Prostate gland (tissue), 2 donors: ENCODE data around the gene TGIF2.

Experiments
- POLR2A ChIP-seq: fragments of 450-650 bp; IDR thresholded peaks from one replicate; pipeline ENCODE4 v1.6.1; 2016; ENCODE audit warnings: antibody characterized with exemption, mild to moderate bottlenecking
- POLR2AphosphoS5 ChIP-seq: sonication (generic); formaldehyde crosslinking; IDR thresholded peaks from one replicate; pipeline ENCODE4 v1.6.1; 2017; ENCODE audit warnings: antibody characterized with exemption
- TF ChIP-seq, protein P1 (sequence below), 4 experiments: fragments of 200-600 bp in 2 of 4; fragments of 450-650 bp in 2 of 4; sonication (generic) in 2 of 4; IDR thresholded peaks; 1 replicate in 3 of 4; 2 replicates in 1 of 4; pipeline ENCODE4 v1.5.1; 2016 to 2019; ENCODE audit warnings: antibody characterized with exemption in 4 of 4, mild to moderate bottlenecking in 2 of 4, moderate library complexity in 2 of 4

DNA sequence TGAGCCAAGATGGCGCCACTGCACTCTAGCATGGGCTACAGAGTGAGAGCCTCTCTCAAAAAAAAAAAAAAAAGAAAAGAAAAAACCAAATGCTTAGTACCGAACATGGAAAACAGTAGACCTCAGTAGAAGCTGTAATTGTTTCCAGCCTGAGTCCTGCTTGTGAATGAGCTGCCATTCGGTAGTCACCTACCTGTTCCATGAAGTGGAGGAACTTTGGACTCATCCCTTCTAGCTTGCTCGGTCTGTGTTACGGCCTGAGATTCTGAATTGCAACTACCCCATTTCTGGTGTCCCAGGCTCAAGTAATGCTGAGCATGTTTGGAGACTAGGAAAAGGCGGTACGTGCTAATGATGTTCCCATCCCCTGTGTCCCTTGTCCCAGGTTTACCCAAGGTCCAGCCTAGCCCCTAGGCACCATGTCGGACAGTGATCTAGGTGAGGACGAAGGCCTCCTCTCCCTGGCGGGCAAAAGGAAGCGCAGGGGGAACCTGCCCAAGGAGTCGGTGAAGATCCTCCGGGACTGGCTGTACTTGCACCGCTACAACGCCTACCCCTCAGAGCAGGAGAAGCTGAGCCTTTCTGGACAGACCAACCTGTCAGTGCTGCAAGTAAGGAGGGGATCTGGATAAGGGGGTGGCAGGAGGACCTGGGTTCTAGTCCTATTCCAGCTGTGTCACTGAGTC is 5.1 kb downstream of the TGIF2 start:
- TF ChIP-seq, protein P1, sequence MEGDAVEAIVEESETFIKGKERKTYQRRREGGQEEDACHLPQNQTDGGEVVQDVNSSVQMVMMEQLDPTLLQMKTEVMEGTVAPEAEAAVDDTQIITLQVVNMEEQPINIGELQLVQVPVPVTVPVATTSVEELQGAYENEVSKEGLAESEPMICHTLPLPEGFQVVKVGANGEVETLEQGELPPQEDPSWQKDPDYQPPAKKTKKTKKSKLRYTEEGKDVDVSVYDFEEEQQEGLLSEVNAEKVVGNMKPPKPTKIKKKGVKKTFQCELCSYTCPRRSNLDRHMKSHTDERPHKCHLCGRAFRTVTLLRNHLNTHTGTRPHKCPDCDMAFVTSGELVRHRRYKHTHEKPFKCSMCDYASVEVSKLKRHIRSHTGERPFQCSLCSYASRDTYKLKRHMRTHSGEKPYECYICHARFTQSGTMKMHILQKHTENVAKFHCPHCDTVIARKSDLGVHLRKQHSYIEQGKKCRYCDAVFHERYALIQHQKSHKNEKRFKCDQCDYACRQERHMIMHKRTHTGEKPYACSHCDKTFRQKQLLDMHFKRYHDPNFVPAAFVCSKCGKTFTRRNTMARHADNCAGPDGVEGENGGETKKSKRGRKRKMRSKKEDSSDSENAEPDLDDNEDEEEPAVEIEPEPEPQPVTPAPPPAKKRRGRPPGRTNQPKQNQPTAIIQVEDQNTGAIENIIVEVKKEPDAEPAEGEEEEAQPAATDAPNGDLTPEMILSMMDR (IDR thresholded peaks at IDR 0.05), result no peak
- TF ChIP-seq POLR2AphosphoS5 (no peak), POLR2A (no peak)
